Renal pelvis (tissue), 4 donors: Measurements from ENCODE around the gene IPO11. TPM values are rescaled to one million over a fixed set of nuclear protein-coding genes. Genes with fewer than 3 reads are reported as not detected.
"Not testable (repeated sequence)": the region's sequence is repeated elsewhere in the genome, so short reads cannot be mapped to it uniquely, and the experiment has no call there.

Experiments
- DNase-seq: peaks from one replicate; pipeline ENCODE4 v3.0.0-alpha.2; 2013
- polyA plus RNA-seq, 3 donors: library from polyadenylated mRNA; unstranded; fragments of 120-200 nt; gene quantifications; one replicate each; pipeline ENCODE4 v1.2.1, GENCODE V29; 2013; ENCODE audit not compliant: insufficient read length in 3 of 3

Gene IPO11
- polyA plus RNA-seq, 3 donors = 34.2 to 35.4 (median 34.9) TPM

GRCh38 chr5:62640446-62640845 is 227.9 kb downstream of the IPO11 start:
- DNase-seq = no peak

GRCh38 chr5:62642468-62642867 is 229.9 kb downstream of the IPO11 start:
- no peak for DNase-seq

GRCh38 chr5:62643556-62644451 is 231.2 kb downstream of the IPO11 start:
- no peak for DNase-seq

- no peak for DNase-seq
Measured at GRCh38 chr5:62645223-62645622, 232.7 kb downstream of the IPO11 start.

GRCh38 chr5:62647241-62647640 is 234.7 kb downstream of the IPO11 start:
- DNase-seq = no peak

- DNase-seq = no peak
Measured at GRCh38 chr5:62649025-62649424, 236.5 kb downstream of the IPO11 start.

- no peak for DNase-seq
Measured at GRCh38 chr5:62649476-62650113, 237.0 kb downstream of the IPO11 start.

- no peak for DNase-seq
Measured at GRCh38 chr5:62650197-62650596, 237.6 kb downstream of the IPO11 start.

GRCh38 chr5:62652225-62652624 is 239.7 kb downstream of the IPO11 start:
- DNase-seq = no peak

GRCh38 chr5:62653001-62653863 is 240.7 kb downstream of the IPO11 start:
- DNase-seq = no peak

GRCh38 chr5:62653864-62654575 is 241.5 kb downstream of the IPO11 start:
- no peak for DNase-seq

- DNase-seq = not testable (repeated sequence)
Measured at GRCh38 chr5:62657772-62658171, 245.2 kb downstream of the IPO11 start.

GRCh38 chr5:62661126-62661525 is 248.6 kb downstream of the IPO11 start:
- DNase-seq = no peak

GRCh38 chr5:62662521-62662920 is 250.0 kb downstream of the IPO11 start:
- no peak for DNase-seq

- DNase-seq = no peak
Measured at GRCh38 chr5:62671479-62671878, 258.9 kb downstream of the IPO11 start.

GRCh38 chr5:62676596-62676995 is 264.0 kb downstream of the IPO11 start:
- DNase-seq = not testable (repeated sequence)

Other genes with a start within 250 kb of the IPO11 start
- gene KIF2A, start 106.6 kb upstream of the IPO11 start, polyA plus RNA-seq = 10 to 100 TPM; 47.5 to 49.6 (median 48.0) TPM
- 10 to 100 TPM; 29.4 to 35.8 (median 32.8) TPM for gene DIMT1, start 8.9 kb upstream of the IPO11 start, polyA plus RNA-seq
- gene LRRC70, start 166.1 kb downstream of the IPO11 start, polyA plus RNA-seq = 1 to 10 TPM; 5.1 to 5.7 (median 5.7) TPM